HG03175 (cell line): ENCODE measurements around the gene DNAH8.
"Not testable (repeated sequence)": the region's sequence is repeated elsewhere in the genome, so short reads cannot be mapped to it uniquely, and the experiment has no call there.

Experiments used
- ATAC-seq: cut with Tn5 transposase; IDR thresholded peaks from one replicate; pipeline ENCODE4 v1.9.1; 2021; ENCODE audit warnings: mild to moderate bottlenecking, moderate library complexity; ENCODE audit not compliant: unreplicated experiment

The DNAH8 gene

GRCh38 chr6:38836585-38836984, 121.5 kb downstream of the DNAH8 start:
- ATAC-seq = no peak

- no peak for ATAC-seq
Observed at GRCh38 chr6:38837101-38837500, 122.0 kb downstream of the DNAH8 start.

- no peak for ATAC-seq
Observed at GRCh38 chr6:38843798-38844197, 128.7 kb downstream of the DNAH8 start.

GRCh38 chr6:38845931-38846330, 130.8 kb downstream of the DNAH8 start:
- no peak for ATAC-seq

- no peak for ATAC-seq
Observed at GRCh38 chr6:38846361-38846760, 131.2 kb downstream of the DNAH8 start.

- no peak for ATAC-seq
Observed at GRCh38 chr6:38846844-38847243, 131.7 kb downstream of the DNAH8 start.

GRCh38 chr6:38847497-38847896, 132.4 kb downstream of the DNAH8 start:
- ATAC-seq = no peak

GRCh38 chr6:38848760-38849159, 133.6 kb downstream of the DNAH8 start:
- ATAC-seq = no peak

- ATAC-seq = no peak
Observed at GRCh38 chr6:38852215-38852614, 137.1 kb downstream of the DNAH8 start.

GRCh38 chr6:38853236-38853635, 138.1 kb downstream of the DNAH8 start:
- no peak for ATAC-seq

- no peak for ATAC-seq
Observed at GRCh38 chr6:38856492-38856891, 141.4 kb downstream of the DNAH8 start.

GRCh38 chr6:38857815-38858214, 142.7 kb downstream of the DNAH8 start:
- no peak for ATAC-seq

- no peak for ATAC-seq
Observed at GRCh38 chr6:38860041-38860440, 144.9 kb downstream of the DNAH8 start.

GRCh38 chr6:38861926-38862401, 146.9 kb downstream of the DNAH8 start:
- no peak for ATAC-seq

- ATAC-seq = no peak
Observed at GRCh38 chr6:38865521-38866174, 150.5 kb downstream of the DNAH8 start.

GRCh38 chr6:38867726-38868125, 152.6 kb downstream of the DNAH8 start:
- ATAC-seq = no peak

GRCh38 chr6:38871741-38872568, 156.8 kb downstream of the DNAH8 start:
- no peak for ATAC-seq

- ATAC-seq = no peak
Observed at GRCh38 chr6:38873001-38873400, 157.9 kb downstream of the DNAH8 start.

GRCh38 chr6:38873816-38874215, 158.7 kb downstream of the DNAH8 start:
- not testable (repeated sequence) for ATAC-seq

GRCh38 chr6:38876475-38876874, 161.4 kb downstream of the DNAH8 start:
- no peak for ATAC-seq

- ATAC-seq = no peak
Observed at GRCh38 chr6:38877721-38878120, 162.6 kb downstream of the DNAH8 start.

GRCh38 chr6:38882157-38882556, 167.0 kb downstream of the DNAH8 start:
- no peak for ATAC-seq
